CD4-positive, alpha-beta memory T cell (primary cell): Measurements from ENCODE around the gene KCNIP1. TPM values are rescaled to one million over a fixed set of nuclear protein-coding genes. Genes with fewer than 3 reads are reported as not detected.

ENCODE experiments used
- CTCF ChIA-PET: fragments of 350-600 bp; sonication (Branson Sonifier 250); formaldehyde crosslinking; loops from one replicate; lab custom pipeline; 2021; ENCODE audit warnings: inconsistent platforms; ENCODE audit not compliant: partially characterized antibody; lab: Charles Lee
- POLR2A ChIA-PET: fragments of 350-600 bp; sonication (Branson Sonifier 250); formaldehyde crosslinking; loops from one replicate; lab custom pipeline; 2021; ENCODE audit not compliant: partially characterized antibody; lab: Charles Lee
- DNase-seq, 5 donors: peaks; one replicate each; pipeline versions ENCODE4 v3.0.0 to v3.0.0-alpha.2; 2020 to 2022; ENCODE audit warnings: mixed read lengths in 1 of 5
- H3K27ac ChIP-seq: one replicate; pipeline ENCODE4 v1.7.0; 2013; ENCODE audit warnings: low read depth, low read length
- H3K27me3 ChIP-seq: 2 replicates; pipeline ENCODE4 v1.7.0; 2013; ENCODE audit warnings: mild to moderate bottlenecking, low read length, moderate library complexity; ENCODE audit not compliant: insufficient read depth
- H3K36me3 ChIP-seq: 2 replicates; pipeline ENCODE4 v1.7.0; 2013; ENCODE audit warnings: mild to moderate bottlenecking, low read length, moderate library complexity; ENCODE audit not compliant: insufficient read depth
- H3K4me1 ChIP-seq: 2 replicates; pipeline ENCODE4 v1.7.0; 2013; ENCODE audit warnings: mild to moderate bottlenecking, low read length, moderate library complexity; ENCODE audit not compliant: insufficient read depth
- H3K4me3 ChIP-seq, 2 donors: one replicate each; pipeline ENCODE4 v1.7.0; 2013; ENCODE audit warnings: low read length in 2 of 2, mild to moderate bottlenecking in 1 of 2
- H3K9me3 ChIP-seq, 2 donors: one replicate each; pipeline ENCODE4 v1.7.0; 2013; ENCODE audit warnings: low read length in 2 of 2, control low read depth in 1 of 2; ENCODE audit not compliant: control insufficient read depth in 1 of 2
- H3K27ac Mint-ChIP-seq, 7 donors: one replicate each; pipeline ENCODE4 v1.8.0; 2020 to 2021; ENCODE audit warnings: mixed read lengths in 7 of 7, mild to moderate bottlenecking in 6 of 7, inconsistent platforms in 3 of 7, moderate library complexity in 3 of 7
- H3K27me3 Mint-ChIP-seq, 2 donors: one replicate each; pipeline ENCODE4 v1.8.0; 2020 to 2021; ENCODE audit warnings: mixed read lengths in 2 of 2
- H3K36me3 Mint-ChIP-seq, 2 donors: one replicate each; pipeline ENCODE4 v1.8.0; 2020 to 2021; ENCODE audit warnings: mixed read lengths in 2 of 2, inconsistent platforms in 1 of 2, mild to moderate bottlenecking in 1 of 2
- H3K4me1 Mint-ChIP-seq, 4 donors: one replicate each; pipeline ENCODE4 v1.8.0; 2020 to 2021; ENCODE audit warnings: mixed read lengths in 4 of 4, mild to moderate bottlenecking in 1 of 4
- H3K4me3 Mint-ChIP-seq, 8 donors: one replicate each; pipeline ENCODE4 v1.8.0; 2020 to 2021; ENCODE audit warnings: mixed read lengths in 8 of 8, mild to moderate bottlenecking in 7 of 8, moderate library complexity in 6 of 8, inconsistent platforms in 3 of 8
- H3K9me3 Mint-ChIP-seq, 8 donors: one replicate each; pipeline ENCODE4 v1.8.0; 2020 to 2021; ENCODE audit warnings: mixed read lengths in 8 of 8, mild to moderate bottlenecking in 5 of 8, inconsistent platforms in 3 of 8, moderate library complexity in 1 of 8
- intact Hi-C: fragments of 100-400 bp; cut with micrococcal nuclease; formaldehyde crosslinking; loops from one replicate; pipeline ENCODE4 v1.15.1; 2023
- polyA plus RNA-seq, 2 donors: library from polyadenylated mRNA; unstranded; fragments of 300-500 nt; fragmentation: Illumina TruSeq; gene quantifications; one replicate each; pipeline ENCODE4 v1.2.3, GENCODE V29; 2021
- total RNA-seq, 2 experiments: library from RNA; stranded (reverse); gene quantifications; one replicate each; pipeline ENCODE4 v1.2.3, GENCODE V29; 2021

Gene KCNIP1
- total and polyA plus RNA-seq, 4 experiments from 2014 or later, result not detected

DNA sequence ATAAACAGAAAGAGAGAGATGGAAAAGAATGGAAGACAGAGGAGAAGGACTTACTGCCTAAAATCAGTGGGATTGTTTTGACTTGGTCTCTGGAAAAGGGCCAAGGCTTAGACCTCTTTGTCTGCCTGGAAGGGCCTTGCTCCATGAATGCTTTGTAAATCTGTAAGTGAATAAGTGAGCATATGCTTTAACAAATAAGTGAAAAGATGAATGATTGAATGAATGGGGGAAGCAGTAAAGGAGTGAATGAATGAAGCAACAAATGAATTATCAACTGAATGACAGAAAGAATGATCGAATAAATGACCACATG is 5.5 kb downstream of the KCNIP1 start:
- H3K4me3 Mint-ChIP-seq, result no peak overlapping the region
- H3K27me3 Mint-ChIP-seq, result peaks cover 17% of the 10 kb centered on the region in 2 donors
- H3K27ac Mint-ChIP-seq, result no peak overlapping the region
- intact Hi-C loops, result no loop called here
- Histone ChIP-seq H3K4me3 (no peak overlapping the region), H3K4me1 (no peaks in the 10 kb centered on the region), H3K27ac (no peak overlapping the region), H3K27me3 (peaks cover 11% of the 10 kb centered on the region), H3K9me3 (no peaks in the 10 kb centered on the region), H3K36me3 (no peaks in the 10 kb centered on the region)
- no peak for DNase-seq
- H3K4me1 Mint-ChIP-seq, result no peaks in the 10 kb centered on the region
- H3K9me3 Mint-ChIP-seq, result no peaks in the 10 kb centered on the region
- POLR2A ChIA-PET, result no interaction called here
- CTCF ChIA-PET, result no interaction called here
- H3K36me3 Mint-ChIP-seq, result no peaks in the 10 kb centered on the region

DNA sequence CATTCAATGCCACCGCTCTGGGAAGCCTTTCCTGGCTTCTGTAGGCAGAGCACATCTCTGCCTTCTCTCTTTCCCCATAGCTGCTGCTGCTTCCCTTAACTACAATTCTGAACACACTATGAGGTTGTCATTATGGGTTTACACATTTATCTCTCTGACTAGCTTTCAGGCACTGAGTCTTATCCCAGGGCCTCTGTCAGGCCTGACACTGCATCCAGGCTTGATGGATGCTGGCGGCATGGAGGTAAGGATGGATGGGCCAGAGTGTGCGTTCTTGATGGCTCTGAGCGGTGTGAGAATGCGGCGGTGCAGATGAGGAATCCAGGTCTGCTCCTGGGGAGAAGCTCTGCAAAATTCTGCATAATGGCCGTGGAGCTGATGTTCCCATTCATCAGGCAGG is 6.3 kb downstream of the KCNIP1 start:
- CTCF ChIA-PET, result no interaction called here
- no peak for DNase-seq
- no peaks in the 10 kb centered on the region for H3K36me3 ChIP-seq
- no peak overlapping the region for H3K4me3 Mint-ChIP-seq
- H3K27me3 ChIP-seq, result peaks cover 4% of the 10 kb centered on the region
- H3K4me1 Mint-ChIP-seq, result no peaks in the 10 kb centered on the region
- H3K27ac Mint-ChIP-seq, result no peak overlapping the region
- peaks cover 10 to 13% of the 10 kb centered on the region in 2 donors for H3K27me3 Mint-ChIP-seq
- H3K4me3 ChIP-seq, result no peak overlapping the region
- H3K9me3 ChIP-seq, result no peaks in the 10 kb centered on the region
- POLR2A ChIA-PET, result no interaction called here
- intact Hi-C loops, result no loop called here
- H3K27ac ChIP-seq, result no peak overlapping the region
- no peaks in the 10 kb centered on the region for H3K36me3 Mint-ChIP-seq
- no peaks in the 10 kb centered on the region for H3K4me1 ChIP-seq
- H3K9me3 Mint-ChIP-seq, result no peaks in the 10 kb centered on the region

DNA sequence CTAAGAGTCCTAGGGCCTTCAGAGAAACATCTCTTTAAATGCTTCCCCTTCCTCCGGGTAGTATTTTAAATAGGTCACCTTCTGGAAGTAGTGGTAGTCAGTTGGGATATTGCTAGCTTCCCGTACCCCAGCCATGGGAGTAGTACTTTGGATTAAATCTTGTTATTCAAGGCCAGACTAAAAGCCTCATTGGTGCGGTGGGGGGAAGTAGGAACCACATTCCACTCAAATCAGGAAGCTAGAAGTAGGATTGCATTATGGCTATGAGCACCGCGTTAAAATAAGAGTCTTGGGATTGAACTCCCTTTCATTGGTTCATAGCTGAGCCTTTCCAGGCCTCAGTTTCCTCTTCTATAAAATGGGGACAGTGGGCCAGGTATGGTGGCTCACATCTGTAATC is 6.7 kb downstream of the KCNIP1 start:
- DNase-seq, result no peak
- Mint-ChIP-seq H3K4me3 (no peak overlapping the region), H3K4me1 (no peaks in the 10 kb centered on the region), H3K27ac (no peak overlapping the region), H3K9me3 (no peaks in the 10 kb centered on the region), H3K36me3 (no peaks in the 10 kb centered on the region), H3K27me3 (peaks cover 6 to 10% of the 10 kb centered on the region in 2 donors)
- Histone ChIP-seq H3K36me3 (no peaks in the 10 kb centered on the region), H3K27ac (no peak overlapping the region), H3K4me1 (no peaks in the 10 kb centered on the region), H3K9me3 (no peaks in the 10 kb centered on the region), H3K27me3 (no peaks in the 10 kb centered on the region), H3K4me3 (no peak overlapping the region)
- CTCF ChIA-PET, result no interaction called here
- POLR2A ChIA-PET, result no interaction called here
- intact Hi-C loops, result no loop called here

DNA sequence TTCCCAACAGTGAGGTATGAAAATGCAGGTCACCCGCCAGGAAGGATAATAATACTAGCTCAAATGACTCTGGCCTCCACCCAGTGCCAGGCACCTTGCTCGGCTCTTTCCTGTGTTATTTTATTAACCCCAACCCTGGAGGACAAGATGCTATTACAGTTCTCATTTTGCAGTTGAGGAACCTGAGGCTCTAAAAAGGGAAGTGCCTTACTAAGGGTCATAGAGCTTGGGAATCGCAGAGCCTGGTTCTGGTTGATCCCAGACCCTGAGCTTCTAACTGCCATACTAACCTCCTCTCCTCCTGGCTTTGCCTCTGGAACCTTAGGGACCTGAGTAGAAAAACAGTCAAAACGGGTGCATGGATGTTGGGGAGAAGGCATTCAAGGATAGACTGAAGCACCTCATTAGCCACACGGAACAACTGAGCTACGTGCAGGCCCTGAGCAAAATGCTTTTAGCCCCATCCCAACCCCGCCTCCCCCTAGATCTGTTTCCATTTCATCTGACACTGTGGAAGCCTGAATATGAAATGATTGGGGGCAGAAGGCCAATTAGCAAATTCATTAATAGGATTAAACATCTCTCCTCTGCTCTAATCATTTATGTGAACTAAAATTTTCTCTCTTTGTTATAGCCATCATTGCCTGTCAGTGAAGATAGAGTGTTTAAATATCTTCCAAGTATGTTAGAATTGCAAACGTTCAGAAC is 7.9 kb downstream of the KCNIP1 start:
- H3K4me3 ChIP-seq, result no peak overlapping the region
- POLR2A ChIA-PET, result no interaction called here
- DNase-seq, result no peak
- CTCF ChIA-PET, result no interaction called here
- no peak overlapping the region for H3K27ac ChIP-seq
- intact Hi-C loops, result no loop called here
- H3K4me3 Mint-ChIP-seq, result no peak overlapping the region
- no peak overlapping the region for H3K27ac Mint-ChIP-seq
- H3K27me3 Mint-ChIP-seq, result peaks cover 2 to 3% of the 10 kb centered on the region in 2 donors
- H3K4me1 ChIP-seq, result no peaks in the 10 kb centered on the region
- H3K9me3 Mint-ChIP-seq, result no peaks in the 10 kb centered on the region
- no peaks in the 10 kb centered on the region for H3K36me3 ChIP-seq
- no peaks in the 10 kb centered on the region for H3K36me3 Mint-ChIP-seq
- no peaks in the 10 kb centered on the region for H3K27me3 ChIP-seq
- H3K4me1 Mint-ChIP-seq, result no peaks in the 10 kb centered on the region
- no peaks in the 10 kb centered on the region for H3K9me3 ChIP-seq

DNA sequence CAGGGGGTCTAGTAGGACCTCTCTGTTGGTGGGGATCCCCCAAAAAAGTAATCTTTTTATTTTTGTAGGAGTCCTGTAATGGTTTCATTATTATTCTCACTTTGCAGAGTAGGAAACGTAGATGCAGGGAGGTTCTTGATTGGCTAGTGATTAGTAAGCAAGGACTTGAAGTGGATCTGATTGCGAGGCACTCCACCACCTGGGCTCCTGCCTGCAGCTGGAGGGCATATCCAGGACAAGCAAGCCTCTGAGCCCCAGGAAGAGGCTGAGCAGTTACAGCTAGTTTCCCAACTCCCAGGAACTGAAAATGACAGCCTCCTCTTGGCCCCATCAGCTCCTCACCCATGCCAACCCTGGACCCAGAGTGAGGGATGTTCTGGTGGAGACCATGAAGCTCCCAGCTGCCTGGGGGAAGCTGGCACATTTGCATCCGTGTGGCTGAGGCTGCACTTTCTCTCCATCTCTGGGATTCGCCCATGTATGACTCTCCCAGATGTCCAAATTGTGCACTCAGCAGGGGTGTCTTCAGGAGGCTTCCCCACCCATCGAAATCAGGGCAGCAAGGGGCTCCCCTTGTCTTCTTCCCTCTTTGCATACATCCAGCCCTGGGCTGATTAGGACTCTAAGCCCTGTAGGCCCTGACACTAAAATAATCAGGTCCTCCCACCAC is 10.2 kb downstream of the KCNIP1 start:
- no peak overlapping the region for H3K4me3 ChIP-seq
- intact Hi-C loops, result no loop called here
- ChIA-PET CTCF (no interaction called here), POLR2A (no interaction called here)
- no peaks in the 10 kb centered on the region for H3K4me1 ChIP-seq
- no peaks in the 10 kb centered on the region for H3K27me3 ChIP-seq
- Mint-ChIP-seq H3K4me3 (no peak overlapping the region), H3K36me3 (no peaks in the 10 kb centered on the region), H3K9me3 (no peaks in the 10 kb centered on the region), H3K27ac (no peak overlapping the region), H3K4me1 (no peaks in the 10 kb centered on the region), H3K27me3 (peaks cover 0 to 3% of the 10 kb centered on the region in 2 donors)
- no peaks in the 10 kb centered on the region for H3K36me3 ChIP-seq
- H3K9me3 ChIP-seq, result no peaks in the 10 kb centered on the region
- DNase-seq, result no peak
- H3K27ac ChIP-seq, result no peak overlapping the region

DNA sequence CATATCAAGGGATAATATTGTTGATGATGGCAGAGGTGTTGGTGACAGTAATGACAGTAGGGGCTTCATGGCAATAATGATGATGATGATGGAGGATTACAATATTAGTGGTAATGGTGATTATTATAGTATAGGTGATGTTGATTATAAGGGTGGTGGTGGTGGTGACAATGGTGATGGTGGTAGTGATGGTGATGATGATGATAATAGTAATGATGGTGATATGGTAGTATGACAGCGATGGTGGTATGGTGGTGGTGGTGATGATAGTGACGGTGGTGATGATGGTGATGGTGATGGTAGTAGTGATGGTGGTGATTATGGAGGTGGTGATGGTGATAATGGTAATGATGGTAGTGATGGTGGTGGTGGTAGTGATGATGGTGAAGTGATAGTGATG is 13.6 kb downstream of the KCNIP1 start:
- intact Hi-C loops, result no loop called here
- Mint-ChIP-seq H3K27ac (no peak overlapping the region), H3K4me3 (no peak overlapping the region), H3K9me3 (no peaks in the 10 kb centered on the region), H3K27me3 (peaks cover 2 to 5% of the 10 kb centered on the region in 2 donors), H3K36me3 (no peaks in the 10 kb centered on the region), H3K4me1 (no peaks in the 10 kb centered on the region)
- CTCF ChIA-PET, result no interaction called here
- Histone ChIP-seq H3K4me3 (no peak overlapping the region), H3K27me3 (no peaks in the 10 kb centered on the region), H3K4me1 (no peaks in the 10 kb centered on the region), H3K9me3 (no peaks in the 10 kb centered on the region), H3K27ac (no peak overlapping the region), H3K36me3 (no peaks in the 10 kb centered on the region)
- DNase-seq, result no peak
- POLR2A ChIA-PET, result no interaction called here

DNA sequence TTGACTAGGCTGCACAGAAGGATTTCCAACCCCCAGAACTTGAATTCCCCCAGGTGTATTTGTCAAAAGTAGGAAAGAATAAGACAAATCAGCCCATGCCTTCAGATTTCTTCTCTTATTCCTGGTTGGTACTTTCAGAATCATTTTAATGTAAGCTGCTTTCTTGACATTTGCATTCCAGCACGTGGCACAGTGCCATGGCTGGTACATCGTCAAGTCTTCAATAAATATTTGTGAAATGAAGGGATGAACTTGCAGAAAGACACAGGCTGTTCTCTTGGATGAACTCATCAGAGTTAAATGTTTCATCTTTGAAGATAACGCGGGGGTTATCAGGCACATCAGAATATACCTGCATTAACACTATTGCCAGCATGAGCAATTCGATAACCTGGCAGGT is 14.5 kb downstream of the KCNIP1 start:
- Mint-ChIP-seq H3K27me3 (peaks cover 2 to 5% of the 10 kb centered on the region in 2 donors), H3K4me3 (no peak overlapping the region), H3K4me1 (no peaks in the 10 kb centered on the region), H3K36me3 (no peaks in the 10 kb centered on the region), H3K27ac (no peak overlapping the region), H3K9me3 (no peaks in the 10 kb centered on the region)
- H3K4me3 ChIP-seq, result no peak overlapping the region
- DNase-seq, result no peak
- POLR2A ChIA-PET, result no interaction called here
- H3K27ac ChIP-seq, result no peak overlapping the region
- no peaks in the 10 kb centered on the region for H3K36me3 ChIP-seq
- no peaks in the 10 kb centered on the region for H3K27me3 ChIP-seq
- no peaks in the 10 kb centered on the region for H3K4me1 ChIP-seq
- CTCF ChIA-PET, result no interaction called here
- no peaks in the 10 kb centered on the region for H3K9me3 ChIP-seq
- intact Hi-C loops, result no loop called here
